Suprapubic skin (tissue), 4 donors: Measurements from ENCODE around the gene MANBA.

Source experiments
- POLR2A ChIP-seq, 2 donors: fragments of 450-650 bp; IDR thresholded peaks; one replicate each; pipeline ENCODE4 v1.6.1; 2017; ENCODE audit warnings: antibody characterized with exemption in 2 of 2, mild to moderate bottlenecking in 2 of 2, moderate library complexity in 2 of 2
- POLR2AphosphoS5 ChIP-seq, 3 donors: sonication (generic); formaldehyde crosslinking; IDR thresholded peaks; one replicate each; pipeline ENCODE4 v1.6.1; 2017; ENCODE audit warnings: antibody characterized with exemption in 3 of 3
- TF ChIP-seq, protein P1 (sequence below), 2 donors: fragments of 200-600 bp in 1 of 2; fragments of 450-650 bp in 1 of 2; sonication (generic) in 1 of 2; IDR thresholded peaks; one replicate each; pipeline ENCODE4 v1.5.1; 2016 to 2019; ENCODE audit warnings: antibody characterized with exemption in 2 of 2, mild to moderate bottlenecking in 1 of 2, moderate library complexity in 1 of 2

DNA sequence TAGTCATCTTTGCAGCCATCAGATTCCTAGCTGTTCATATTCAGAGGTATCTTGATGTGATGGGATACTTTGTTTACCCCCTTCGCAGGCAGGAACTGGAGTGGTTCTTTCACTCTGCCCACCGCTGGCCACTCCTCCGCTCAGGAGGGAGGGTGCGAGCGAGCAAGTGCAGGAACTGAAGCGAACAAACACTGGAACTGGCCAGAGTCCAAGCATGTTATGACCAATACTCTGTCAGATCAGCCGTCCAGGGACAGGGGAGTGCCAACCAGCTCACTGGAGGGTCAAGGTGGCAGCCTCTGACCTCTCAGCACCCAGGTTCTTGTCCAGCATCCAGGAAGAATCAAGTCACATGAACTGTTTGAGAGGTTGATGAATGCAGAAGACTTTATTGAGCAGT lies 18.0 kb upstream of the MANBA start:
- TF ChIP-seq POLR2AphosphoS5 (IDR thresholded peaks at IDR 0.05), result no peak
- no peak for TF ChIP-seq POLR2A (IDR thresholded peaks at IDR 0.05)
- TF ChIP-seq, protein P1, sequence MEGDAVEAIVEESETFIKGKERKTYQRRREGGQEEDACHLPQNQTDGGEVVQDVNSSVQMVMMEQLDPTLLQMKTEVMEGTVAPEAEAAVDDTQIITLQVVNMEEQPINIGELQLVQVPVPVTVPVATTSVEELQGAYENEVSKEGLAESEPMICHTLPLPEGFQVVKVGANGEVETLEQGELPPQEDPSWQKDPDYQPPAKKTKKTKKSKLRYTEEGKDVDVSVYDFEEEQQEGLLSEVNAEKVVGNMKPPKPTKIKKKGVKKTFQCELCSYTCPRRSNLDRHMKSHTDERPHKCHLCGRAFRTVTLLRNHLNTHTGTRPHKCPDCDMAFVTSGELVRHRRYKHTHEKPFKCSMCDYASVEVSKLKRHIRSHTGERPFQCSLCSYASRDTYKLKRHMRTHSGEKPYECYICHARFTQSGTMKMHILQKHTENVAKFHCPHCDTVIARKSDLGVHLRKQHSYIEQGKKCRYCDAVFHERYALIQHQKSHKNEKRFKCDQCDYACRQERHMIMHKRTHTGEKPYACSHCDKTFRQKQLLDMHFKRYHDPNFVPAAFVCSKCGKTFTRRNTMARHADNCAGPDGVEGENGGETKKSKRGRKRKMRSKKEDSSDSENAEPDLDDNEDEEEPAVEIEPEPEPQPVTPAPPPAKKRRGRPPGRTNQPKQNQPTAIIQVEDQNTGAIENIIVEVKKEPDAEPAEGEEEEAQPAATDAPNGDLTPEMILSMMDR (IDR thresholded peaks at IDR 0.05), result no peak
